Thyroid gland (tissue), 4 donors: Measurements from ENCODE around the gene SCAPER. TPM values are rescaled to one million over a fixed set of nuclear protein-coding genes. Genes with fewer than 3 reads are reported as not detected.
"Not testable (repeated sequence)": the region's sequence is repeated elsewhere in the genome, so short reads cannot be mapped to it uniquely, and the experiment has no call there.

Source experiments
- DNase-seq, 2 donors: peaks; one replicate each; pipeline ENCODE4 v3.0.0-alpha.2; 2019
- H3K27ac ChIP-seq, 3 donors: fragments of 200-600 bp; sonication (generic); 1 replicate in 2 of 3; 2 replicates in 1 of 3; pipeline ENCODE4 v1.5.1; 2016 to 2019; ENCODE audit warnings: mild to moderate bottlenecking in 1 of 3, moderate library complexity in 1 of 3
- H3K27me3 ChIP-seq: fragments of 200-600 bp; sonication (generic); one replicate; pipeline ENCODE4 v1.5.1; 2019
- H3K36me3 ChIP-seq, 2 donors: fragments of 200-600 bp; sonication (generic); one replicate each; pipeline ENCODE4 v1.5.1; 2016 to 2019
- H3K4me1 ChIP-seq, 2 donors: fragments of 200-600 bp; sonication (generic); one replicate each; pipeline ENCODE4 v1.5.1; 2017 to 2019
- H3K4me3 ChIP-seq, 3 donors: fragments of 200-600 bp; sonication (generic); replicated peaks in 1 of 3; 1 replicate in 2 of 3; 2 replicates in 1 of 3; pipeline ENCODE4 v1.5.1; 2016; ENCODE audit warnings: mild to moderate bottlenecking in 1 of 3
- H3K9me3 ChIP-seq: fragments of 200-600 bp; sonication (generic); one replicate; pipeline ENCODE4 v1.5.1; 2017
- CTCF ChIP-seq, 6 experiments: fragments of 200-600 bp in 3 of 6; fragments of 450-650 bp in 3 of 6; sonication (generic) in 3 of 6; IDR thresholded peaks; one replicate each; pipeline ENCODE4 v1.5.1; 2016 to 2019; ENCODE audit warnings: antibody characterized with exemption in 6 of 6, mild to moderate bottlenecking in 2 of 6, inconsistent platforms in 1 of 6, moderate library complexity in 1 of 6
- POLR2A ChIP-seq, 2 donors: fragments of 450-650 bp; IDR thresholded peaks; one replicate each; pipeline ENCODE4 v1.6.1; 2017; ENCODE audit warnings: antibody characterized with exemption in 2 of 2, mild to moderate bottlenecking in 2 of 2, moderate library complexity in 1 of 2
- WGBS, 2 donors: methylation state at CpG; one replicate each; pipeline ENCODE4 v1.1.5; 2017; 5-methylcytosine and 5-hydroxymethylcytosine counted together
- intact Hi-C: fragments of 100-400 bp; cut with DNase I; formaldehyde crosslinking; loops from one replicate; pipeline ENCODE4 v1.15.1; 2023
- total RNA-seq, 4 donors: library from RNA; depleted of rRNA; stranded (reverse); fragments of >200 nt; gene quantifications; one replicate each; pipeline ENCODE4 v1.2.3, GENCODE V29; 2016

The SCAPER gene
- total RNA-seq, 4 donors from 2014 or later: 45.2 to 90.8 (median 63.6) TPM

- no peaks in the 10 kb centered on the region for H3K27me3 ChIP-seq
- H3K36me3 ChIP-seq: no peaks in the 10 kb centered on the region
- 86 to 93% methylated on average over 6 of the region's 6 CpGs for WGBS, 2 donors
- no peak overlapping the region for H3K4me3 ChIP-seq
- no peak for TF ChIP-seq POLR2A (IDR thresholded peaks at IDR 0.05)
- TF ChIP-seq CTCF (IDR thresholded peaks at IDR 0.05): no peak
- H3K4me1 ChIP-seq: no peaks in the 10 kb centered on the region
- intact Hi-C loops: no loop called here
- DNase-seq: no peak
- H3K9me3 ChIP-seq: no peaks in the 10 kb centered on the region
- H3K27ac ChIP-seq: no peak overlapping the region
Measured at GRCh38 chr15:76320012-76320411, 585.1 kb downstream of the SCAPER start.

- DNase-seq: no peak
- H3K9me3 ChIP-seq: no peaks in the 10 kb centered on the region
- 75 to 86% methylated on average over 5 of the region's 5 CpGs for WGBS, 2 donors
- TF ChIP-seq CTCF (IDR thresholded peaks at IDR 0.05) (no peak), POLR2A (IDR thresholded peaks at IDR 0.05) (no peak)
- intact Hi-C loops: no loop called here
- no peak overlapping the region for H3K27ac ChIP-seq
- peaks cover 4 to 13% of the 10 kb centered on the region in 2 donors for H3K4me1 ChIP-seq
- H3K27me3 ChIP-seq: no peaks in the 10 kb centered on the region
- H3K4me3 ChIP-seq: no peak overlapping the region
- H3K36me3 ChIP-seq: no peaks in the 10 kb centered on the region
Measured at GRCh38 chr15:76313731-76314130, 591.4 kb downstream of the SCAPER start.

GRCh38 chr15:76313175-76313567 is 592.0 kb downstream of the SCAPER start:
- H3K36me3 ChIP-seq, intact Hi-C loops, H3K27ac ChIP-seq, H3K4me3 ChIP-seq, DNase-seq, H3K9me3 ChIP-seq, H3K27me3 ChIP-seq: not testable (repeated sequence)
- peaks cover 4 to 13% of the 10 kb centered on the region in 2 donors for H3K4me1 ChIP-seq
- WGBS, 2 donors: 90 to 91% methylated on average over 4 of the region's 4 CpGs

GRCh38 chr15:76312540-76313174 is 592.5 kb downstream of the SCAPER start:
- no peak overlapping the region for H3K4me3 ChIP-seq
- no peaks in the 10 kb centered on the region for H3K9me3 ChIP-seq
- TF ChIP-seq CTCF (IDR thresholded peaks at IDR 0.05): no peak
- TF ChIP-seq POLR2A (IDR thresholded peaks at IDR 0.05): no peak
- 74 to 78% methylated on average over 7 of the region's 7 CpGs for WGBS, 2 donors
- intact Hi-C loops: no loop called here
- no peak overlapping the region for H3K27ac ChIP-seq
- DNase-seq: no peak
- H3K36me3 ChIP-seq: no peaks in the 10 kb centered on the region
- no peaks in the 10 kb centered on the region for H3K27me3 ChIP-seq
- H3K4me1 ChIP-seq: peaks cover 4 to 13% of the 10 kb centered on the region in 2 donors

GRCh38 chr15:76311100-76311953 is 593.8 kb downstream of the SCAPER start, which contains the start of gene ETFA:
TSS of gene ETFA (minus strand) at chr15:76311469. CDS start at chr15:76311388, 81 bp downstream.
- no peaks in the 10 kb centered on the region for H3K9me3 ChIP-seq
- WGBS, 2 donors: 0% methylated on average over 13 of the region's 60 CpGs
- peak within 1 kb of the TSS; percentile 55 to 80 (median 70) for H3K27ac ChIP-seq
- no peak for TF ChIP-seq CTCF (IDR thresholded peaks at IDR 0.05)
- TF ChIP-seq POLR2A (IDR thresholded peaks at IDR 0.05): peak in 1 of 2 donors; percentile 92
- H3K36me3 ChIP-seq: no peaks in the 10 kb centered on the region
- intact Hi-C loops: no loop called here
- DNase-seq: peak; percentile 96 to 97
- no peaks in the 10 kb centered on the region for H3K27me3 ChIP-seq
- peak within 1 kb of the TSS; percentile 76 to 82 (median 78) for H3K4me3 ChIP-seq
- peaks cover 4 to 13% of the 10 kb centered on the region in 2 donors for H3K4me1 ChIP-seq
